HEK293 (cell line): ENCODE results near the gene LRRC4C.
"Not testable (repeated sequence)": the region's sequence is repeated elsewhere in the genome, so short reads cannot be mapped to it uniquely, and the experiment has no call there.

Source experiments
- CTCF ChIA-PET: fragments of 350-600 bp; formaldehyde crosslinking; extraction: SDS; loops from one replicate; lab custom pipeline; 2021; ENCODE audit warnings: antibody characterized with exemption; lab: Yijun Ruan, JAX
- POLR2A ChIA-PET: fragments of 300-600 bp; formaldehyde crosslinking; extraction: SDS; loops from one replicate; lab custom pipeline; 2020; ENCODE audit warnings: antibody characterized with exemption, inconsistent platforms; lab: Yijun Ruan, JAX
- H3K27ac ChIP-seq: fragments of 200-500 bp; sonication (Bioruptor generic); 2 replicates; pipeline ENCODE4 v1.5.1; 2014; ENCODE audit warnings: low read depth, low read length, control low read depth, inconsistent platforms; ENCODE audit errors: extremely low read depth
- H3K36me3 ChIP-seq, 2 experiments: fragments of 200-500 bp in 1 of 2; sonication (Bioruptor generic) in 1 of 2; 1 replicate in 1 of 2; 2 replicates in 1 of 2; pipeline ENCODE4 v1.5.1; 2014 to 2017; ENCODE audit warnings: inconsistent platforms in 2 of 2, low read length in 2 of 2; ENCODE audit not compliant: control insufficient read depth in 2 of 2, insufficient read depth in 1 of 2
- H3K4me1 ChIP-seq: fragments of 200-500 bp; sonication (Bioruptor generic); 2 replicates; pipeline ENCODE4 v1.5.1; 2014; ENCODE audit warnings: mild to moderate bottlenecking, low read length, inconsistent platforms; ENCODE audit not compliant: control insufficient read depth, insufficient read depth
- H3K4me3 ChIP-seq: 2 replicates; pipeline ENCODE4 v1.5.1; 2011; ENCODE audit warnings: low read depth, mild to moderate bottlenecking, control low read depth, low read length, moderate library complexity
- H3K9me3 ChIP-seq: fragments of 200-500 bp; sonication (Bioruptor generic); 2 replicates; pipeline ENCODE4 v1.5.1; 2014; ENCODE audit warnings: low read depth, low read length, inconsistent platforms; ENCODE audit not compliant: control insufficient read depth, insufficient read depth
- BCL6B ChIP-seq: fragments of 450-650 bp; formaldehyde crosslinking; IDR thresholded peaks from 2 replicates; pipeline ENCODE4 v1.5.1; 2017; ENCODE audit warnings: missing biosample characterization, missing genetic modification characterization
- GLI4 ChIP-seq: fragments of 450-650 bp; formaldehyde crosslinking; IDR thresholded peaks from 2 replicates; pipeline ENCODE4 v1.5.1; 2016; ENCODE audit warnings: missing biosample characterization, missing genetic modification characterization
- GLIS2 ChIP-seq: fragments of 450-650 bp; formaldehyde crosslinking; IDR thresholded peaks from 2 replicates; pipeline ENCODE4 v1.5.1; 2016; ENCODE audit warnings: missing biosample characterization, missing genetic modification characterization
- MEIS1 ChIP-seq: sonication (generic); formaldehyde crosslinking; IDR thresholded peaks from 2 replicates; pipeline ENCODE4 v1.8.1; 2022; ENCODE audit warnings: missing genetic modification reagents, mild to moderate bottlenecking, borderline replicate concordance
- PRDM1 ChIP-seq: fragments of 450-650 bp; formaldehyde crosslinking; IDR thresholded peaks from 2 replicates; pipeline ENCODE4; 2016; ENCODE audit warnings: missing biosample characterization, missing genetic modification characterization
- PRDM6 ChIP-seq: fragments of 450-650 bp; formaldehyde crosslinking; IDR thresholded peaks from 2 replicates; pipeline ENCODE4 v1.5.1; 2017; ENCODE audit warnings: missing biosample characterization, missing genetic modification characterization
- SP2 ChIP-seq: fragments of 450-650 bp; formaldehyde crosslinking; IDR thresholded peaks from 2 replicates; pipeline ENCODE4 v1.5.1; 2016; ENCODE audit warnings: missing biosample characterization, missing genetic modification characterization
- SP3 ChIP-seq: fragments of 450-650 bp; formaldehyde crosslinking; IDR thresholded peaks from 2 replicates; pipeline ENCODE4 v1.5.1; 2016; ENCODE audit warnings: missing biosample characterization, missing genetic modification characterization
- YY2 ChIP-seq: fragments of 450-650 bp; formaldehyde crosslinking; IDR thresholded peaks from 2 replicates; pipeline ENCODE4 v1.5.1; 2016; ENCODE audit warnings: missing biosample characterization, missing genetic modification characterization
- ZBTB17 ChIP-seq: fragments of 450-650 bp; formaldehyde crosslinking; IDR thresholded peaks from 2 replicates; pipeline ENCODE4 v1.5.1; 2016; ENCODE audit warnings: missing biosample characterization, missing genetic modification characterization
- ZFP69B ChIP-seq: fragments of 450-650 bp; formaldehyde crosslinking; IDR thresholded peaks from 2 replicates; pipeline ENCODE4 v1.5.1; 2016; ENCODE audit warnings: missing biosample characterization, missing genetic modification characterization
- ZNF138 ChIP-seq: fragments of 450-650 bp; formaldehyde crosslinking; IDR thresholded peaks from 2 replicates; pipeline ENCODE4 v1.5.1; 2016; ENCODE audit warnings: missing biosample characterization, missing genetic modification characterization, borderline replicate concordance
- ZNF16 ChIP-seq: fragments of 450-650 bp; formaldehyde crosslinking; IDR thresholded peaks from 2 replicates; pipeline ENCODE4 v1.5.1; 2016; ENCODE audit warnings: low read depth, missing biosample characterization, missing genetic modification characterization
- ZNF175 ChIP-seq: fragments of 450-650 bp; formaldehyde crosslinking; IDR thresholded peaks from 2 replicates; pipeline ENCODE4 v1.5.1; 2016; ENCODE audit warnings: missing biosample characterization, missing genetic modification characterization
- ZNF214 ChIP-seq: fragments of 450-650 bp; formaldehyde crosslinking; IDR thresholded peaks from 2 replicates; pipeline ENCODE4 v1.5.1; 2017; ENCODE audit warnings: missing biosample characterization, mild to moderate bottlenecking, missing genetic modification characterization, borderline replicate concordance
- ZNF292 ChIP-seq: fragments of 450-650 bp; formaldehyde crosslinking; IDR thresholded peaks from 2 replicates; pipeline ENCODE4 v1.5.1; 2016; ENCODE audit warnings: low read depth, missing biosample characterization, missing genetic modification characterization, borderline replicate concordance
- ZNF37A ChIP-seq: fragments of 450-650 bp; IDR thresholded peaks from 2 replicates; pipeline ENCODE4 v1.5.1; 2018; ENCODE audit warnings: missing biosample characterization, missing genetic modification characterization
- ZNF433 ChIP-seq: fragments of 450-650 bp; formaldehyde crosslinking; IDR thresholded peaks from 2 replicates; pipeline ENCODE4 v1.5.1; 2016; ENCODE audit warnings: missing biosample characterization, missing genetic modification characterization, low read depth
- ZNF501 ChIP-seq: fragments of 450-650 bp; formaldehyde crosslinking; IDR thresholded peaks from 2 replicates; pipeline ENCODE4 v1.5.1; 2016; ENCODE audit warnings: missing biosample characterization, missing genetic modification characterization
- ZNF555 ChIP-seq: fragments of 450-650 bp; formaldehyde crosslinking; conservative IDR thresholded peaks from 2 replicates; pipeline ENCODE4 v1.5.1; 2017; ENCODE audit warnings: missing biosample characterization, mild to moderate bottlenecking, missing genetic modification characterization, inconsistent platforms
- ZNF580 ChIP-seq: fragments of 450-650 bp; formaldehyde crosslinking; IDR thresholded peaks from 2 replicates; pipeline ENCODE4 v1.5.1; 2016; ENCODE audit warnings: missing biosample characterization, missing genetic modification characterization
- ZNF629 ChIP-seq: fragments of 450-650 bp; formaldehyde crosslinking; IDR thresholded peaks from 2 replicates; pipeline ENCODE4 v1.5.1; 2017; ENCODE audit warnings: missing biosample characterization, missing genetic modification characterization
- ZNF660 ChIP-seq: fragments of 450-650 bp; IDR thresholded peaks from 2 replicates; pipeline ENCODE4 v1.5.1; 2018; ENCODE audit warnings: missing biosample characterization, mild to moderate bottlenecking, missing genetic modification characterization
- ZNF76 ChIP-seq: fragments of 450-650 bp; formaldehyde crosslinking; IDR thresholded peaks from 2 replicates; pipeline ENCODE4; 2016; ENCODE audit warnings: low read depth, missing biosample characterization, missing genetic modification characterization, borderline replicate concordance
- ZNF791 ChIP-seq: fragments of 450-650 bp; formaldehyde crosslinking; IDR thresholded peaks from 2 replicates; pipeline ENCODE4 v1.5.1; 2016; ENCODE audit warnings: missing biosample characterization, missing genetic modification characterization
- ZSCAN18 ChIP-seq: fragments of 450-650 bp; formaldehyde crosslinking; IDR thresholded peaks from 2 replicates; pipeline ENCODE4 v1.5.1; 2016; ENCODE audit warnings: missing biosample characterization, missing genetic modification characterization
- ZSCAN30 ChIP-seq: fragments of 450-650 bp; IDR thresholded peaks from 2 replicates; pipeline ENCODE4 v1.5.1; 2018; ENCODE audit warnings: missing biosample characterization, mild to moderate bottlenecking, missing genetic modification characterization, moderate library complexity

Gene LRRC4C

GRCh38 chr11:40938002-40938401 lies 521.5 kb downstream of the LRRC4C start:
- Histone ChIP-seq H3K36me3 (no peaks in the 10 kb centered on the region), H3K4me3 (no peak overlapping the region), H3K4me1 (no peaks in the 10 kb centered on the region), H3K27ac (no peak overlapping the region), H3K9me3 (no peaks in the 10 kb centered on the region)
- ChIA-PET POLR2A (no interaction called here), CTCF (no interaction called here)
- TF ChIP-seq ZNF501 (no peak), PRDM1 (tag by site-specific recombination) (no peak), SP2 (tag by site-specific recombination) (no peak), ZNF580 (no peak), MEIS1 (no peak), ZNF660 (tag by site-specific recombination) (no peak), PRDM6 (tag by site-specific recombination) (no peak), GLIS2 (tag by site-specific recombination) (no peak), ZBTB17 (no peak), ZNF37A (tag by site-specific recombination) (no peak)

- Histone ChIP-seq H3K4me1 (no peaks in the 10 kb centered on the region), H3K36me3 (no peaks in the 10 kb centered on the region), H3K27ac (no peak overlapping the region), H3K4me3 (no peak overlapping the region), H3K9me3 (no peaks in the 10 kb centered on the region)
- no peak for TF ChIP-seq ZNF433
- ChIA-PET CTCF (interaction anchor here (0.7 kb wide), 1 partner anchor 613 kb away, joined by 3 read pairs; no protein-coding TSS in a partner anchor), POLR2A (no interaction called here)
These were observed 534.5 kb downstream of the LRRC4C start for GRCh38 chr11:40924915-40925314.

GRCh38 chr11:40921246-40921645 lies 538.2 kb downstream of the LRRC4C start:
- Histone ChIP-seq H3K9me3 (no peaks in the 10 kb centered on the region), H3K36me3 (no peaks in the 10 kb centered on the region), H3K4me1 (no peaks in the 10 kb centered on the region), H3K27ac (no peak overlapping the region), H3K4me3 (no peak overlapping the region)
- CTCF ChIA-PET = no interaction called here
- POLR2A ChIA-PET = no interaction called here
- TF ChIP-seq ZNF175 = no peak
- no peak for TF ChIP-seq ZNF580
- no peak for TF ChIP-seq YY2 (tag by site-specific recombination)
- TF ChIP-seq ZNF292 (tag by site-specific recombination) = no peak
- no peak for TF ChIP-seq ZNF791 (tag by site-specific recombination)
- no peak for TF ChIP-seq ZNF16 (tag by site-specific recombination)
- no peak for TF ChIP-seq ZNF138 (tag by site-specific recombination)
- TF ChIP-seq ZFP69B = no peak
- TF ChIP-seq BCL6B (tag by site-specific recombination) = no peak
- TF ChIP-seq ZNF555 (tag by site-specific recombination) = no peak
- no peak for TF ChIP-seq ZNF214 (tag by site-specific recombination)
- TF ChIP-seq ZSCAN30 = no peak
- TF ChIP-seq ZSCAN18 (tag by site-specific recombination) = no peak
- no peak for TF ChIP-seq SP3 (tag by site-specific recombination)
- TF ChIP-seq PRDM1 (tag by site-specific recombination) = no peak
- no peak for TF ChIP-seq ZNF76 (tag by site-specific recombination)
- no peak for TF ChIP-seq GLI4 (tag by site-specific recombination)
- no peak for TF ChIP-seq ZNF629 (tag by site-specific recombination)

- CTCF ChIA-PET, H3K4me1 ChIP-seq, H3K27ac ChIP-seq, POLR2A ChIA-PET, H3K9me3 ChIP-seq, H3K36me3 ChIP-seq, H3K4me3 ChIP-seq: not testable (repeated sequence)
These were observed 548.7 kb downstream of the LRRC4C start for GRCh38 chr11:40910774-40911173.
